Chondrocyte (in vitro differentiated cells): ENCODE data around the gene APH1A. TPM values are rescaled to one million over a fixed set of nuclear protein-coding genes. Genes with fewer than 3 reads are reported as not detected.
"Not testable (repeated sequence)": the region's sequence is repeated elsewhere in the genome, so short reads cannot be mapped to it uniquely, and the experiment has no call there.

Experiments
- DNase-seq: peaks from one replicate; pipeline ENCODE4 v3.0.0; 2021; ENCODE audit warnings: mixed read lengths, low spot score
- H3K27ac Mint-ChIP-seq: one replicate; pipeline ENCODE4 v1.8.0; 2021; ENCODE audit warnings: mild to moderate bottlenecking, moderate library complexity, mixed read lengths; ENCODE audit not compliant: unreplicated experiment
- H3K27me3 Mint-ChIP-seq: 2 replicates; pipeline ENCODE4 v1.8.0; 2021; ENCODE audit warnings: low read depth, mixed read lengths
- H3K36me3 Mint-ChIP-seq: 2 replicates; pipeline ENCODE4 v1.8.0; 2021; ENCODE audit warnings: low read depth, mixed read lengths
- H3K4me1 Mint-ChIP-seq: 2 replicates; pipeline ENCODE4 v1.8.0; 2021; ENCODE audit warnings: low read depth, mild to moderate bottlenecking, mixed read lengths
- H3K4me3 Mint-ChIP-seq: one replicate; pipeline ENCODE4 v1.8.0; 2021; ENCODE audit warnings: mild to moderate bottlenecking, moderate library complexity, mixed read lengths; ENCODE audit not compliant: unreplicated experiment
- H3K9me3 Mint-ChIP-seq: 2 replicates; pipeline ENCODE4 v1.8.0; 2021; ENCODE audit warnings: low read depth, mixed read lengths
- CTCF ChIP-seq: fragments of 200-600 bp; sonication (generic); IDR thresholded peaks from 2 replicates; pipeline ENCODE4 v1.5.0; 2021; ENCODE audit warnings: antibody characterized with exemption, mild to moderate bottlenecking, moderate library complexity
- total RNA-seq: library from RNA; stranded (reverse); gene quantifications from 3 replicates; pipeline ENCODE4 v1.2.1, GENCODE V29; 2021

APH1A gene
- total RNA-seq, 1 donor from 2014 or later = 89.7 TPM

- Mint-ChIP-seq H3K27me3 (no peaks in the 10 kb centered on the region), H3K4me1 (no peaks in the 10 kb centered on the region), H3K4me3 (no peak overlapping the region), H3K9me3 (no peaks in the 10 kb centered on the region), H3K27ac (no peak overlapping the region), H3K36me3 (no peaks in the 10 kb centered on the region)
- TF ChIP-seq CTCF = no peak
- no peak for DNase-seq
Observed at GRCh38 chr1:150243003-150243402, 25.8 kb downstream of the APH1A start.

- no peak for TF ChIP-seq CTCF
- DNase-seq = no peak
- Mint-ChIP-seq H3K27ac (no peak overlapping the region), H3K4me3 (no peak overlapping the region), H3K36me3 (no peaks in the 10 kb centered on the region), H3K4me1 (peaks cover 16% of the 10 kb centered on the region), H3K27me3 (no peaks in the 10 kb centered on the region), H3K9me3 (no peaks in the 10 kb centered on the region)
Observed at GRCh38 chr1:150237746-150238145, 31.1 kb downstream of the APH1A start.

- not testable (repeated sequence) for H3K27me3 Mint-ChIP-seq, H3K27ac Mint-ChIP-seq, DNase-seq, H3K9me3 Mint-ChIP-seq, H3K36me3 Mint-ChIP-seq
- Mint-ChIP-seq H3K4me3 (peak overlapping the region; percentile 17), H3K4me1 (peaks cover 16% of the 10 kb centered on the region)
Observed at GRCh38 chr1:150237176-150237575, 31.6 kb downstream of the APH1A start.

- peak; percentile 34 for TF ChIP-seq CTCF
- peak overlapping the region; percentile 17 for H3K4me3 Mint-ChIP-seq
- H3K36me3 Mint-ChIP-seq = no peaks in the 10 kb centered on the region
- no peaks in the 10 kb centered on the region for H3K27me3 Mint-ChIP-seq
- no peak for DNase-seq
- H3K9me3 Mint-ChIP-seq = no peaks in the 10 kb centered on the region
- peaks cover 16% of the 10 kb centered on the region for H3K4me1 Mint-ChIP-seq
- H3K27ac Mint-ChIP-seq = no peak overlapping the region
Observed at GRCh38 chr1:150236614-150237100, 32.2 kb downstream of the APH1A start.

GRCh38 chr1:150235852-150236613 is 32.8 kb downstream of the APH1A start, which contains the start of gene ANP32E:
Gene ANP32E, minus strand, starts transcription at chr1:150236112. Its CDS starts 326 bp downstream, at chr1:150235786.
- peak; percentile 45 for TF ChIP-seq CTCF
- H3K4me1 Mint-ChIP-seq = peaks cover 16% of the 10 kb centered on the region
- no peaks in the 10 kb centered on the region for H3K27me3 Mint-ChIP-seq
- peak within 1 kb of the TSS; percentile 17 for H3K4me3 Mint-ChIP-seq
- DNase-seq = peak; percentile 96
- H3K27ac Mint-ChIP-seq = peak within 1 kb of the TSS; percentile 94
- H3K9me3 Mint-ChIP-seq = no peaks in the 10 kb centered on the region
- no peaks in the 10 kb centered on the region for H3K36me3 Mint-ChIP-seq
